ENCODE data around the gene BGLAP. TPM values are rescaled to one million over a fixed set of nuclear protein-coding genes. Genes with fewer than 3 reads are reported as not detected.
A peak's percentile ranks its signal among the peaks of the same experiment; 100 is the strongest.

BGLAP gene
- total RNA-seq, 4 donors from 2014 or later, result 1.1 to 2.1 TPM; not detected in 2

GRCh38 chr1:156217871-156218270 is 24.1 kb upstream of the BGLAP start:
- no peak for TF ChIP-seq POLR2A (IDR thresholded peaks at IDR 0.05)
- TF ChIP-seq, protein P1, sequence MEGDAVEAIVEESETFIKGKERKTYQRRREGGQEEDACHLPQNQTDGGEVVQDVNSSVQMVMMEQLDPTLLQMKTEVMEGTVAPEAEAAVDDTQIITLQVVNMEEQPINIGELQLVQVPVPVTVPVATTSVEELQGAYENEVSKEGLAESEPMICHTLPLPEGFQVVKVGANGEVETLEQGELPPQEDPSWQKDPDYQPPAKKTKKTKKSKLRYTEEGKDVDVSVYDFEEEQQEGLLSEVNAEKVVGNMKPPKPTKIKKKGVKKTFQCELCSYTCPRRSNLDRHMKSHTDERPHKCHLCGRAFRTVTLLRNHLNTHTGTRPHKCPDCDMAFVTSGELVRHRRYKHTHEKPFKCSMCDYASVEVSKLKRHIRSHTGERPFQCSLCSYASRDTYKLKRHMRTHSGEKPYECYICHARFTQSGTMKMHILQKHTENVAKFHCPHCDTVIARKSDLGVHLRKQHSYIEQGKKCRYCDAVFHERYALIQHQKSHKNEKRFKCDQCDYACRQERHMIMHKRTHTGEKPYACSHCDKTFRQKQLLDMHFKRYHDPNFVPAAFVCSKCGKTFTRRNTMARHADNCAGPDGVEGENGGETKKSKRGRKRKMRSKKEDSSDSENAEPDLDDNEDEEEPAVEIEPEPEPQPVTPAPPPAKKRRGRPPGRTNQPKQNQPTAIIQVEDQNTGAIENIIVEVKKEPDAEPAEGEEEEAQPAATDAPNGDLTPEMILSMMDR (IDR thresholded peaks at IDR 0.05), result no peak
- H3K27ac ChIP-seq, result peak overlapping the region in 1 of 4 donors; percentile 19
- no peaks in the 10 kb centered on the region for H3K27me3 ChIP-seq
- no peaks in the 10 kb centered on the region for H3K9me3 ChIP-seq
- H3K4me3 ChIP-seq, result no peak overlapping the region
- peaks cover 0 to 10% (median 5%) of the 10 kb centered on the region in 4 donors for H3K4me1 ChIP-seq
- peaks cover 0 to 27% (median 0%) of the 10 kb centered on the region in 3 donors for H3K36me3 ChIP-seq
- no peak for DNase-seq

DNA sequence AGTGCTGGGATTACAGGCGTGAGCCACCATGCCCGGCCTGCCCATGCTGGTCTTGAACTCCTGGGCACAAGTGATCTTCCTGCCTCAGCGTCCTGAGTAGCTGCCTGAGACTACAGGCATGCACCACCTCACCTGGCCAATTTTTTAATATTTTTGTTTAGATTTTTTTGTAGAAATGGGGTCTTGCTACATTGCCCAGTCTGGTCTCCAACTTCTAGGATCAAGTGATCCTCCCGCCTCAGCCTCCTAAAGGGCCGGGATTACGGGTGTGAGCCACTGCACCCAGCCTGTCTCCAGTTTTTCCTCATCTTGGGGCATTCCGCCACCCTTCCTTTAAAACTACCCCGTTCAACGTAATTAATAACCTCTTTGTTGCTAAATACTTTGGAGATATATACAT is 21.8 kb upstream of the BGLAP start:
- Histone ChIP-seq H3K36me3 (peaks cover 0 to 38% (median 0%) of the 10 kb centered on the region in 3 donors), H3K4me1 (no peaks in the 10 kb centered on the region), H3K9me3 (no peaks in the 10 kb centered on the region), H3K4me3 (no peak overlapping the region), H3K27ac (no peak overlapping the region), H3K27me3 (no peaks in the 10 kb centered on the region)
- DNase-seq, result no peak
- TF ChIP-seq, protein P1 (IDR thresholded peaks at IDR 0.05), result no peak
- TF ChIP-seq POLR2A (IDR thresholded peaks at IDR 0.05), result no peak

DNA sequence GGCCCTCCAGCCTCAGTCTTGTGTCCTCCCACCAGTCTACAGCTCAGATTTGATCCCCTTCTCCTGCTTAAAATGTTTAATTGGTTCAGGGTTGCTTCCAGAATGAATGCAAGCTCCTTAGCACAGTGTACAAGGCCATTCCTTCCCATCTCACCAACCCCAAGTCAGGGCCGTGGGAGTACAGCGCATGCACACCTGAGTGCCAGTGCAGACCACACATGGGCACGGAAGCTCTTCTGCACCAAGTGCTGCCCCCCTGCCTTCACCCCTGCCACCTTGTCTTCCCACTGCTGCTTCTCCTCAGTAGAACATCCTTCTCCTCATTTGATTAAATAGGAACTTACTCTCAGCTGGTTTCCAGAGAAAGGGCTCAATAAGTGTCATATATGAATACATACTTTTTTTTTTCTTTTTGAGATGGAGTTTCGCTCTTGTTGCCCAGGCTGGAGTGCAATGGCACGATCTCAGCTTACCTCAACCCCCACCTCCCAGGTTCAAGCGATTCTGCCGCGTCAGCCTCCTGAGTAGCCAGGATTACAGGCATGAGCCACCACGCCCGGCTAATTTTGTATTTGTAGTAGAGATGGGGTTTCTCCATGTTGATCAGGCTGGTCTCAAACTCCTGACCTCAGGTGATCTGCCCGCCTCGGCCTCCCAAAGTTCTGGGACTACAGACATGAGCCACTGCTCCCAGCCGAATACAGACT is 19.8 kb upstream of the BGLAP start:
- H3K9me3 ChIP-seq, result no peaks in the 10 kb centered on the region
- no peak overlapping the region for H3K27ac ChIP-seq
- no peaks in the 10 kb centered on the region for H3K27me3 ChIP-seq
- no peaks in the 10 kb centered on the region for H3K4me1 ChIP-seq
- DNase-seq, result no peak
- TF ChIP-seq, protein P1 (IDR thresholded peaks at IDR 0.05), result no peak
- no peak overlapping the region for H3K4me3 ChIP-seq
- H3K36me3 ChIP-seq, result peaks cover 0 to 43% (median 0%) of the 10 kb centered on the region in 3 donors

GRCh38 chr1:156225677-156226014 is 16.3 kb upstream of the BGLAP start:
- H3K36me3 ChIP-seq, result peaks cover 0 to 55% (median 0%) of the 10 kb centered on the region in 3 donors
- no peak overlapping the region for H3K27ac ChIP-seq
- no peak for TF ChIP-seq POLR2A (IDR thresholded peaks at IDR 0.05)
- TF ChIP-seq, protein P1 (IDR thresholded peaks at IDR 0.05), result no peak
- no peaks in the 10 kb centered on the region for H3K27me3 ChIP-seq
- no peaks in the 10 kb centered on the region for H3K9me3 ChIP-seq
- no peak for DNase-seq
- no peak overlapping the region for H3K4me3 ChIP-seq
- H3K4me1 ChIP-seq, result no peaks in the 10 kb centered on the region

- peaks cover 0 to 51% (median 0%) of the 10 kb centered on the region in 3 donors for H3K36me3 ChIP-seq
- H3K4me1 ChIP-seq, result no peaks in the 10 kb centered on the region
- TF ChIP-seq, protein P1 (IDR thresholded peaks at IDR 0.05), result no peak
- TF ChIP-seq POLR2A (IDR thresholded peaks at IDR 0.05), result no peak
- H3K27ac ChIP-seq, result no peak overlapping the region
- H3K27me3 ChIP-seq, result no peaks in the 10 kb centered on the region
- H3K4me3 ChIP-seq, result no peak overlapping the region
- no peak for DNase-seq
- no peaks in the 10 kb centered on the region for H3K9me3 ChIP-seq
These were observed 15.9 kb upstream of the BGLAP start for GRCh38 chr1:156226116-156226538.

All from Peyer's patch (tissue), 4 donors.